Activated CD4-positive, alpha-beta T cell treated with anti-CD3 and anti-CD28 coated beads, Interleukin-2, Interleukin-4, amounts not matched to agents 100 ng/mL and 50 ng/mL, durations not matched to agents 16 hours and 8 hours (primary cell): ENCODE data around the gene IFITM5.
A peak's percentile ranks its signal among the peaks of the same experiment; 100 is the strongest.

Source experiments
- DNase-seq: peaks from one replicate; pipeline ENCODE4 v3.0.0-alpha.2; 2020; ENCODE audit warnings: low spot score

Gene IFITM5

DNA sequence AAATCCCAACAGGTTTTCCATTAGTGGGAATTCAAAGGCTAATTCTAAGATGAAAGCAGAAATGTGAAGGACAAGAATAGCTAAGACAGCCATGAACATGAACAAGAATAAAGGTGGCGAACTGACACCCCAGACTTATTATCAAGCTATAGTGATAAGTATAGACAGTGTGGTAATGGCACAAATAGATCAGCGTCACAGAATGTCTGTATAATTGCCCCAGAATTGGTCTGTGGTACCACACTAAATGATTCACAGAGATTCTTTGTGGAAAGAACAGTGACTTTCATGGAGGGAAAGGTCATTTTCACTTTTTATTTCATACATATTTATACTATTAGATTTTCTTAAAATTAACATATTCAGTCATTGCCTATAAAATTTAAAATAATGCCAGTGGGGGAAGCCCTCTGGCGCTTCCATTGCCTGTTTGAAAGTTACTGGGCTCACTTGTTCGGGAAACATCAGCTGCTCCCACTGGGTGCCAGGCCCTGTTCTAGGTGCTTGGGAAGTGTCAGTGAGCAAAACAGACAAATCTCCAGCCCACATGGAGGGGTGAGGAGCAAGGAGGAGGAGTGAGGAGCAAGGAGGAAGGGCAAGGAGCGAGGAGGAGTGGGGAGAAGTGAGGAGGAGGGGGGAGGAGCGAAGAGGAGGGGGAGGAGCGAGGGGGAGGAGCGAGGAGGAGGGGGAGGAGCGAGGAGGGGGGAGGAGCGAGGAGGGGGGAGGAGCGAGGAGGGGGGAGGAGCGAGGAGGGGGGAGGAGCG is 32.5 kb downstream of the IFITM5 start:
- no peak for DNase-seq

DNA sequence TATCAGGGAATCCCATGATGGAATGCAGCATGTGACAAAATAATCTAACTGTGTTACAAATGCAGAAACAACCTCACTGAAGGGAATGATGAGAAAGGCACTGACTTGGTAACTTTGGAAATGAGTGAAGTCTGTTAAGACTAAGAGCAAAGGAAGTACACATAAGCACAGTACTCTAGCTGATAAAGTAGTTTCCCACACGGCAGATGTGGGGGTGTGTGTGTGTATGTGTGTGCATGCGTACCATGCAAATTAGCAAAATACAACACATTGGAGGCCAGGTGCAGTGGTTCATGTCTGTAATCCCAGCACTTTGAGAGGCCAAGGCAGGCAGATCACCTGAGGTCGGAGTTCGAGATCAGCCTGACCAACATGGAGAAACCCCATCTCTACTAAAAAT is 37.7 kb downstream of the IFITM5 start:
- DNase-seq = no peak

DNA sequence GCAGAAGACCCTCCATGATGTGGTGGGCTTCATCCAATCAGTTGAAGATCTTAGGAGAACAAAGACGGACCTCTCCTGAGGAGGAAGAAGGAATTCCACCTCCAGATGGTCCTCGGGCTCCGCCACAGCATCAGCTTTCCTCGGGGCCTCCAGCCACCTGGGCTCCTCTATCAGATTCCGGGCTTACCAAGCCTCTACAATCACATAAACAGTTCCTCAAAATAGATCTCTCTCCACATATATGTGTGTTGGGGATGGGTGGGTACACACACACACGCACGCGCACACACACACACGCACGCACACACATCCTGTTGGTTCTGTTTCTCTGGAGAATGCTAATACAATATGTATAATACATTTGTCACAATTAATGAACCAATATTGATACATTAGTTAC is 39.9 kb downstream of the IFITM5 start:
- no peak for DNase-seq

DNA sequence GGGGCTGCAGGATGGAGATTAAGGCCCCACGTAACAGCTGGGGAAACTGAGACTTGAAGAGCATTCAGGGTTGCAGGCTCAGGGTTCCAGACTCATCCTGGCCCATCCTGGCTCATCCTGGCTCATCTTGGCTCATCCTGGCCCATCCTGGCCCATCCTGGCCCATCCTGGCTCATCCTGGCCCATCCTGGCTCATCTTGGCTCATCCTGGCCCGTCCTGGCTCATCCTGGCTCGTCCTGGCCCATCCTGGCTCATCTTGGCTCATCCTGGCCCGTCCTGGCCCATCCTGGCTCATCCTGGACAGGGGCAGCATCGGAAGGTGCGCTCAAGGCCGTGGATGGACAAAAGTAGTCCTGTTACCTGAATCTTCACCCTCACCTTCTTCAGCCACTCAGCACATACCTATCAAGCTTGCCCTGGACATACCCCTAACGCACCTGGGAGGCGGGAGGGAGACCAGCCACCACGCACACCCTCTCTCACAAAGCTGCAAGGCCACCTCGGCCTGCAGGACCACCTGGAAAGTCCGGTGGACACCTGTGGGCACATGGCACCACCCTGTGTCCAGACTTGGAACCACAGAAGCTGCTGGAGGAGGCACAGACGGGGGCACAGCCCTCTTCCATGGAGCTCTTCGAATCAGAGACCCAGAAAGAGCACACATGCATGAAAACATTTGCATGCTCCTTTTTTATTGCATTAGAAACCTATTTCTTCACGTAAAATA is 41.4 kb downstream of the IFITM5 start:
- DNase-seq = no peak

DNA sequence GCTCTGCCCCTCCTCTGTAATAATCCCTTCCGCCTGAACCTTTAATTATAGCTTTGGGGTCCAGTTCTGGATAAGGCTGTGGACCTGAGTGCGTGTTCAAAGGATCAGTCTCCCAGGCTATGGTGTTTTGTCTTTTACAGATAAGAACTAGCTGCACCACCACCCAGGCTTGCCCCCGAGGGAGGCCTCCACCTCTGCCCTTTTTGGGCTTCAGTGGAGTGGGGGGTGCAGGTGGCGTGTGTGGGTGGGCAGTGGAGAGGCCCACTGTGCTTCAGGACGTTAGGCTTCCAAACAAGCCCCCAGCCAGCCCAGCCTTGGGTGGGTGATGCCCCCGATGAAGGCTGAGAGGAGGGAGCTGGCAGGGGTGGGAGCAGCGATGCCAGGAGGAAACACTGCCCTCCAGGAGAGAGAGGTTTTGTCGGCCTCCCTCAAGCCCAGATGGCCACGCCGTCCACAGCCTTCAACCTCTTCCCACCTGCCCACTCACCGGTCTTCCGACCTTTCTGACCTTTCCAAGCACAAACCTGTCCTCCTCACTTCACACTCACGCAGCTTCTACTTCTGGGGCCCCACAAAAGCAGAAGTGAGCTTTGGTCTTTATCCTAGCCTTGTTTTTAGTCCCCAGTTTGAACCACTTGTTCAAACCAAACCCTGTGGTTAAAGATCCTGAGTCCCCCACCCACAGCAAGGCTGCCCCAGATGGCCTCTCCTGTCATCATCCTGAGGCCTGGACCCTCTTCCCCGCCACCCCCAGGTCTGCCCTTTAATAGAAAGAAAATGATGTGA is 42.2 kb downstream of the IFITM5 start:
- DNase-seq = no peak

GRCh38 chr11:255816-256215 is 43.5 kb downstream of the IFITM5 start:
- no peak for DNase-seq

DNA sequence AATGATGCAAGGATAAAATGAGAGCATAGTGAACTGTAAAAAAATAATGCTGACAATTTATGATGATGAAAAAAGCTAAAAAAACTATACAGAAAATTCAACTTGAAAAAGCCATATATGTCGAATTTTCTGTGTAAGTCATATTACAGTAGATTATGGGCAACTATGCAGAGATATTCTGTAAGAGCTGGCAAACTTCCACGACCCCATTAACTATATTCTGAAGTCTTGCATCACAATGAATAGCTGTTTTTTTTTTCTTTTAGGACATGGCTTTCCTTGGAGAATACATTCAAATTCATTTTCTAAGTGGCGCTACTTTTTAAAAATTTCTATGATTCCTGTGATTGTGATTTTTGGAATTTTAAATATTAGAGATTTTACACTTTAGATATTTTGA is 44.1 kb downstream of the IFITM5 start:
- DNase-seq = no peak

GRCh38 chr11:253886-254270 is 45.4 kb downstream of the IFITM5 start:
- DNase-seq = no peak

DNA sequence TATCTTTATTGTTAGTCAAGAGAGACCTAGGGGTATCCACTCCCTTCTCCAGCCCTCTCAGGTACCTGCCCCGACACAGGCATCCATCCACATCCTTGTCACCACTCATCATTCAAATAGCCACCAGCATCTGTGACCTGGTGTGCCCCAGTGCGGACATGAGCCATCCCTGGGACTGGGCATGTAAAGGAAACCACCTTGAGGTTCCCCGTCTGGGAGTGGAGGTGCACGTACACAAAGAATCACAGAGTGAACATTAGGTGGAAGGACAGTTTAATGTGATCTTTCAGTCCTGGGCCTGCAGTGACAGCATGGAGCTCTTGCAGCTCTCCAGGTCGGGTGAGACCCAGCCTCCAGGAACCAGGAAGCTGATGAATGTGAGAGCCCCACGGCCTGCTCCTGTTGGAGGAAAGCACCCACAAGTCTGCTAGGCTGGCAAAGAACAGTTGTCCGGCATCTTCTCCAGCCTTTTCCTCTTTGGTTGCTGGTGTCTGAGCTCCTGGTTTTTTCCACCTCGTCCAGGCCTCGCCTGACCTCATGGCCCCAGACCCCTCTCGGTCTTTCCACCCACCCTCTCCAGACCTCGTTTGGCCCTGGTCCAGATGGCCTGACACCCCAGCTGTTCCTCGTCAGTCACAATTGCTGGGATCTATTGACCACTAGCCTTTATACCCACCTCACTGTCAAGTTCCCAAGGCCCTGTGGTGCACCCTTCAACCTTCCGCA is 46.0 kb downstream of the IFITM5 start:
- DNase-seq = no peak

DNA sequence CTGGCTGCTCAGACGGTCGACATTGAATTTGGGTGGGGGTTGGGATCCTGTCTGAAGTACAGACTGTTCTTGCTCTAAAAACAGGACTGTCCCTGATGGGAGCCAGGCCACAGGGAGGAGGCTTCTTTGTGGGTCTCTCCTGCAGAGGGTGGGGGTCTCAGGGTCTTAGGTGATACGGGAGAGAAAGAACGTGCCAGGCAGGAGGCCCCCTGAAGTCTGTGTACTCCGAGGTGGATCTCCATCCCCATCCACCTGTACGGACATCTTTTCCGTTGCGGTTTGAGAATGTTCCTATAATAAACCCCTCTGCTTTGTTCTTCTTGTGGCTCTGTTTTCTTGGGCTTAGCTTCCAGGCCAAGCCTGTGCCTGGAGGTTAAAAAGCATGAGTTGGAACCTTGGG is 46.7 kb downstream of the IFITM5 start:
- DNase-seq = no peak

- DNase-seq = no peak
Measured at GRCh38 chr11:251550-251949, 47.8 kb downstream of the IFITM5 start.

DNA sequence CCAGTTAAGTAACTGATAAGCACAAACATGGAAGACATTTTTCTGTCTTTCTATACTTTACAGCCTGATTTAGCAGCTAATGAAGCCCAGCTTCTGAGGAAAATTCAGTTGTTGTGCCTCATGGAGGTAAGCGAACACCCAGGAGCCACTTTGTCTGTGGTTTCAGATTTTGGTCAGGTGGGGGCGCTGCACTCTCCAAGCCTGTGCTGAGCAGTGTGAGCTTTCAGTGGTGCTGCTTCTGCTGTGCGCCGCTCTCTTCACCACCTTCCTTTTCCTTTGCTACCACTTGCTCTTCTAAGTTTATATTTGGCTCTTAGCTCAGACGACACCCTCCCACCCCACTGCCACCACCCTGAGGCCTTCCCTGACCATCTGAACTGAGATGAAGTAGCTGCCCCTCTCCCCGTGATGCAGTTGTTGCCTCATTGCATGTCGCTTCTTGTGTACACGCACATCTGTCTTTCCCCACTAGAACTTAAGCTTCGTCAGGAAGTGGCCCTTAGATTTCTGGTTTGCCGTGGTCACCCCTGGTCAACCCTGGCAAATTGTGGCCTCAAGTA is 48.5 kb downstream of the IFITM5 start:
- DNase-seq = peak; percentile 62

DNA sequence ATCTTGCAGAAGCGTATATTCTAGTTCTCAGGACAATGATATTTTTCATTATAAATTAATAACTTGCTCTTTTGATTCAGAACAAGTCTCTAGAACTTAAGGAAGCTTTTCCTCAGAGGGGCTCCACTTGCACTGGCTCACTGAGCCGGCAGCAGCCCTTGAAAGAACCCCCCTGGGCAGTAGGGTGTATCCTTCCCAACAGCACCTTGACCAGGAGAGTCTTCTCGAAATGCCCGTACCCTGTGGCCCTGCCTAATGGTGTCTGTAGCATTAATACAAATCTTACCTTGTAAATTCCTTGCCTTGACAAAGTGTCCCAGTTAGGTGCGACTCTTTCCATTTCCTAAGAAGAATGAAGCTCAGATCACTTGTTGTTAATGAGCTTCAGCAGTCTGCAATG is 49.1 kb downstream of the IFITM5 start:
- DNase-seq = no peak

DNA sequence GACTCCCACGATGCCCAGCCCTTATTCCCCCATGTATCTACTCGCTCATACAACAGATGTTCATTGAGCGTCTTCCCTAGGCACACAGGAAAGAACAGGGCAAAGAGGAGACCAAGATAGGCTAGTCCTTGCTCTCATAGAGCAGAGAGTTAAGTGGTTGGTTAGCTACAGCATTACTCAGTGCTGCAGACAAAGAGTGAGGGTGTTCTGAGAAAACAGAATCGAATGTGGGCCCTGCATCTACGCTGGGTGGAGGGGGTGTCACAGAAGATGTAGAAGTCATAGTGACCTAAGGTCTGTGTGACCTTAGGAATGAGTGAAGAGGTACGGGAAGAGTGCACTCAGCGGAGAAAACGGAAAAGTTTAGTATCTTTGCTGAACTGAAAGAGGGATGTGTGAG is 50.3 kb downstream of the IFITM5 start:
- no peak for DNase-seq
